Trophoblast cell (in vitro differentiated cells and primary cell): ENCODE results near the gene GAK.

Experiments
- DNase-seq, 2 donors: peaks; one replicate each; pipeline ENCODE4 v3.0.0-alpha.2; 2016
- H2AFZ ChIP-seq: 2 replicates; pipeline ENCODE4 v1.6.1; 2013; ENCODE audit warnings: low read length, moderate library complexity, mild to moderate bottlenecking; ENCODE audit not compliant: insufficient read depth, poor library complexity
- H2AK5ac ChIP-seq: 2 replicates; pipeline ENCODE4 v1.6.1; 2013; ENCODE audit warnings: mild to moderate bottlenecking, low read length
- H2BK120ac ChIP-seq: 2 replicates; pipeline ENCODE4 v1.6.1; 2013; ENCODE audit warnings: low read length, mild to moderate bottlenecking, moderate library complexity; ENCODE audit not compliant: insufficient read depth, poor library complexity
- H2BK12ac ChIP-seq: 2 replicates; pipeline ENCODE4 v1.6.1; 2013; ENCODE audit warnings: mild to moderate bottlenecking, low read length, moderate library complexity
- H2BK5ac ChIP-seq: 2 replicates; pipeline ENCODE4 v1.6.1; 2013; ENCODE audit warnings: low read length, low read depth, moderate library complexity, mild to moderate bottlenecking; ENCODE audit not compliant: poor library complexity
- H3K14ac ChIP-seq: 2 replicates; pipeline ENCODE4 v1.6.1; 2013; ENCODE audit warnings: mild to moderate bottlenecking, low read length
- H3K18ac ChIP-seq: 2 replicates; pipeline ENCODE4 v1.6.1; 2013; ENCODE audit warnings: mild to moderate bottlenecking, low read length
- H3K23ac ChIP-seq: 2 replicates; pipeline ENCODE4 v1.6.1; 2013; ENCODE audit warnings: low read length
- H3K27ac ChIP-seq: 2 replicates; pipeline ENCODE4 v1.5.1; 2013; ENCODE audit warnings: low read depth, mild to moderate bottlenecking, inconsistent platforms, low read length, moderate library complexity
- H3K27me3 ChIP-seq: 2 replicates; pipeline ENCODE4 v1.6.1; 2013; ENCODE audit warnings: inconsistent platforms, mild to moderate bottlenecking, low read length, moderate library complexity; ENCODE audit not compliant: insufficient read depth
- H3K36me3 ChIP-seq, 2 experiments: 1 replicate in 1 of 2; 2 replicates in 1 of 2; pipeline ENCODE4 v1.6.1; 2013; ENCODE audit warnings: low read length in 2 of 2, mild to moderate bottlenecking in 2 of 2, moderate library complexity in 1 of 2; ENCODE audit not compliant: insufficient read depth in 2 of 2, control insufficient read depth in 1 of 2
- H3K4ac ChIP-seq: 2 replicates; pipeline ENCODE4 v1.6.1; 2013; ENCODE audit warnings: low read depth, mild to moderate bottlenecking, low read length, moderate library complexity
- H3K4me1 ChIP-seq, 2 experiments: 1 replicate in 1 of 2; 2 replicates in 1 of 2; pipeline ENCODE4 v1.6.1; 2013; ENCODE audit warnings: low read length in 2 of 2, mild to moderate bottlenecking in 2 of 2, moderate library complexity in 1 of 2; ENCODE audit not compliant: insufficient read depth in 2 of 2, control insufficient read depth in 1 of 2
- H3K4me2 ChIP-seq: 2 replicates; pipeline ENCODE4 v1.6.1; 2013; ENCODE audit warnings: inconsistent platforms, mild to moderate bottlenecking, low read length, moderate library complexity
- H3K4me3 ChIP-seq: 2 replicates; pipeline ENCODE4 v1.5.1; 2013; ENCODE audit warnings: mild to moderate bottlenecking, low read depth, low read length, inconsistent platforms
- H3K79me1 ChIP-seq: one replicate; pipeline ENCODE4 v1.6.1; 2013; ENCODE audit warnings: low read length
- H3K79me2 ChIP-seq: 2 replicates; pipeline ENCODE4 v1.6.1; 2013; ENCODE audit warnings: low read length, mild to moderate bottlenecking; ENCODE audit not compliant: control insufficient read depth, insufficient read depth, poor library complexity
- H3K9ac ChIP-seq: 2 replicates; pipeline ENCODE4 v1.6.1; 2013; ENCODE audit warnings: mild to moderate bottlenecking, low read length
- H3K9me3 ChIP-seq: 2 replicates; pipeline ENCODE4 v1.6.1; 2013; ENCODE audit warnings: low read depth, mild to moderate bottlenecking, control low read depth, inconsistent platforms, low read length; ENCODE audit not compliant: insufficient read depth
- H4K12ac ChIP-seq: 2 replicates; pipeline ENCODE4 v1.6.1; 2013; ENCODE audit warnings: low read depth, mild to moderate bottlenecking, low read length, moderate library complexity
- H4K8ac ChIP-seq: 2 replicates; pipeline ENCODE4 v1.6.1; 2013; ENCODE audit warnings: low read depth, mild to moderate bottlenecking, low read length, moderate library complexity
- H4K91ac ChIP-seq: one replicate; pipeline ENCODE4 v1.6.1; 2013; ENCODE audit warnings: low read depth, mild to moderate bottlenecking, low read length, moderate library complexity
- WGBS: extraction: QIAGEN DNeasy Blood & Tissue Kit; methylation state at CpG from one replicate; pipeline ENCODE4 v1.1.7; 2013; ENCODE audit warnings: missing lambda C conversion rate; ENCODE audit not compliant: insufficient read length, insufficient coverage; ENCODE audit errors: extremely low coverage; 5-methylcytosine and 5-hydroxymethylcytosine counted together

Gene GAK

GRCh38 chr4:912548-913279, 19.4 kb downstream of the GAK start:
- peaks cover 27 to 29% of the 10 kb centered on the region in 2 experiments for H3K36me3 ChIP-seq
- no peak overlapping the region for H3K18ac ChIP-seq
- no peak overlapping the region for H3K4me3 ChIP-seq
- peaks cover 9% of the 10 kb centered on the region for H3K79me2 ChIP-seq
- peaks cover 0 to 1% of the 10 kb centered on the region in 2 experiments for H3K4me1 ChIP-seq
- H3K79me1 ChIP-seq: no peaks in the 10 kb centered on the region
- no peak overlapping the region for H4K12ac ChIP-seq
- H3K27me3 ChIP-seq: no peaks in the 10 kb centered on the region
- no peak overlapping the region for H2BK120ac ChIP-seq
- no peak overlapping the region for H3K9ac ChIP-seq
- H2AK5ac ChIP-seq: no peak overlapping the region
- no peak overlapping the region for H3K14ac ChIP-seq
- H3K23ac ChIP-seq: no peak overlapping the region
- H3K4me2 ChIP-seq: no peak overlapping the region
- no peak overlapping the region for H3K27ac ChIP-seq
- no peak overlapping the region for H3K4ac ChIP-seq
- no peak for DNase-seq
- WGBS: no CpG with 5 or more reads among the region's 19 CpGs
- H2AFZ ChIP-seq: no peak overlapping the region
- H2BK5ac ChIP-seq: no peak overlapping the region
- H2BK12ac ChIP-seq: no peak overlapping the region
- no peak overlapping the region for H4K91ac ChIP-seq
- H3K9me3 ChIP-seq: peaks cover 1% of the 10 kb centered on the region
- H4K8ac ChIP-seq: no peak overlapping the region

- H3K36me3 ChIP-seq: peaks cover 27 to 31% of the 10 kb centered on the region in 2 experiments
- H2BK120ac ChIP-seq: no peak overlapping the region
- peaks cover 9% of the 10 kb centered on the region for H3K79me2 ChIP-seq
- H2BK5ac ChIP-seq: no peak overlapping the region
- no peak overlapping the region for H4K12ac ChIP-seq
- DNase-seq: no peak
- no peak overlapping the region for H2AK5ac ChIP-seq
- H3K27ac ChIP-seq: no peak overlapping the region
- no peak overlapping the region for H4K91ac ChIP-seq
- no peak overlapping the region for H2BK12ac ChIP-seq
- H3K9ac ChIP-seq: no peak overlapping the region
- no CpG with 5 or more reads among the region's 29 CpGs for WGBS
- no peak overlapping the region for H3K14ac ChIP-seq
- no peak overlapping the region for H3K4me2 ChIP-seq
- no peaks in the 10 kb centered on the region for H3K79me1 ChIP-seq
- H3K23ac ChIP-seq: no peak overlapping the region
- H3K27me3 ChIP-seq: no peaks in the 10 kb centered on the region
- H3K9me3 ChIP-seq: no peaks in the 10 kb centered on the region
- no peak overlapping the region for H3K4me3 ChIP-seq
- H2AFZ ChIP-seq: no peak overlapping the region
- no peak overlapping the region for H3K18ac ChIP-seq
- H3K4ac ChIP-seq: no peak overlapping the region
- H3K4me1 ChIP-seq: no peaks in the 10 kb centered on the region
- H4K8ac ChIP-seq: no peak overlapping the region
Observed at GRCh38 chr4:911871-912490, 20.1 kb downstream of the GAK start.

GRCh38 chr4:911221-911751, 20.8 kb downstream of the GAK start:
- no peak overlapping the region for H3K4me3 ChIP-seq
- no peak overlapping the region for H3K23ac ChIP-seq
- H4K91ac ChIP-seq: no peak overlapping the region
- no CpG with 5 or more reads among the region's 23 CpGs for WGBS
- H3K4ac ChIP-seq: no peak overlapping the region
- H3K9me3 ChIP-seq: no peaks in the 10 kb centered on the region
- H2BK12ac ChIP-seq: no peak overlapping the region
- H2AK5ac ChIP-seq: no peak overlapping the region
- H3K18ac ChIP-seq: no peak overlapping the region
- peaks cover 9% of the 10 kb centered on the region for H3K79me2 ChIP-seq
- no peak overlapping the region for H3K14ac ChIP-seq
- H3K9ac ChIP-seq: no peak overlapping the region
- H3K36me3 ChIP-seq: peaks cover 27 to 31% of the 10 kb centered on the region in 2 experiments
- H3K79me1 ChIP-seq: no peaks in the 10 kb centered on the region
- H3K4me2 ChIP-seq: no peak overlapping the region
- no peak overlapping the region for H4K12ac ChIP-seq
- DNase-seq: no peak
- no peaks in the 10 kb centered on the region for H3K27me3 ChIP-seq
- no peaks in the 10 kb centered on the region for H3K4me1 ChIP-seq
- no peak overlapping the region for H3K27ac ChIP-seq
- no peak overlapping the region for H2BK5ac ChIP-seq
- H4K8ac ChIP-seq: no peak overlapping the region
- H2AFZ ChIP-seq: no peak overlapping the region
- H2BK120ac ChIP-seq: no peak overlapping the region

GRCh38 chr4:910366-911091, 21.6 kb downstream of the GAK start:
- no CpG with 5 or more reads among the region's 26 CpGs for WGBS
- Histone ChIP-seq H3K23ac (no peak overlapping the region), H2AFZ (no peak overlapping the region), H3K14ac (no peak overlapping the region), H3K27ac (no peak overlapping the region), H3K9me3 (peaks cover 5% of the 10 kb centered on the region), H2BK12ac (no peak overlapping the region), H2BK5ac (no peak overlapping the region), H3K79me1 (no peaks in the 10 kb centered on the region), H3K36me3 (peaks cover 27 to 35% of the 10 kb centered on the region in 2 experiments), H3K18ac (no peak overlapping the region), H3K4me1 (no peaks in the 10 kb centered on the region), H4K8ac (no peak overlapping the region), H3K4me2 (no peak overlapping the region), H3K27me3 (no peaks in the 10 kb centered on the region), H4K12ac (no peak overlapping the region), H3K79me2 (peaks cover 9% of the 10 kb centered on the region), H2AK5ac (no peak overlapping the region), H4K91ac (no peak overlapping the region), H3K9ac (no peak overlapping the region), H2BK120ac (no peak overlapping the region), H3K4ac (no peak overlapping the region), H3K4me3 (no peak overlapping the region)
- no peak for DNase-seq
